ENCODE data around the gene SH3BP1.
A peak's percentile ranks its signal among the peaks of the same experiment; 100 is the strongest.
"Not testable (repeated sequence)": the region's sequence is repeated elsewhere in the genome, so short reads cannot be mapped to it uniquely, and the experiment has no call there.

SH3BP1 gene

GRCh38 chr22:37633089-37633624 is 6.3 kb upstream of the SH3BP1 start:
- DNase-seq, result no peak

- peak in 50 of 51 donors; percentile 31 to 89 (median 72) for DNase-seq
Measured at GRCh38 chr22:37633625-37634416, 5.6 kb upstream of the SH3BP1 start.

DNA sequence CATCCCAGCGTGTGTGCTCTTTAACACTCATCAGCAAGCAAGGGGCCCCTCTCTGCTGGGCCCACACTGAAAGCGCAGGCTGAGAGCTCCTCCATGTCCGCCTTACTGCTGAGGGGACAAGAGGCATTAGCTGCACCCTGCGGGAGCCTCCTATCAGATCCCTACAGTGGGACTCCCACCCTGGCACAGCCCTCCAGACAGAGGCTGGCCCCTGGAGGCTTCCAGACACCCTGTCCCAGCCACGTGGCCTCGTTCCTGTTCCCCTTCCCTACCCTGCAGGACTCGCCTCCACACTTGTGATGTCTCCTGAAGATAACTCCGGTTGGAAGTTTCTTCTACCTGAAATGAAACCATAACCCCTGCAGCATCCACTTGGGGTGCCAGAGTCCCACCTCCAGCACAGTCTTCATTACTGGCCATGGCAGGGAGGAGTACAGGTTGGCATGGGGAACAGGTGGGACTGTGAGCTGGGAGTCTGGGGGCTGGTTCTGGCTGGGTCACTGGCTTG is 5.0 kb upstream of the SH3BP1 start:
- peak in 1 of 51 donors; percentile 28 for DNase-seq

GRCh38 chr22:37635157-37635556 is 4.3 kb upstream of the SH3BP1 start:
- DNase-seq, result no peak

GRCh38 chr22:37636186-37636948 is 3.1 kb upstream of the SH3BP1 start:
- peak in 6 of 51 donors; percentile 21 to 41 (median 24) for DNase-seq

DNA sequence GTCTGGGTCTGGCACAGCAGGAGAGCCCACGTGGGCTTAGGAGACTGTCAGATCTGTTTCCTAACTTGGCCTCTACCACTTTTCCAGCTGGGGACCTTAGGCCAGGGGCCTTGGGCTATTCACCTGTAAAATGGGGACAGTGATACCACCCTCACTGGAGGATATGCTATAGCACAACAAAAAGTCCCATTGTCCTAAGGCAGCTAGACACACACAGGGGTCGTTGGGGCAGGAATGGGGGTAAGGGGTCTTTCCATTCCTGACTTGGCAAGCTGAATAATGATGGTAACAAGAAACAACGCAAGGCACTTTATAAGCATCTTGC is 2.6 kb upstream of the SH3BP1 start:
- no peak for DNase-seq

DNA sequence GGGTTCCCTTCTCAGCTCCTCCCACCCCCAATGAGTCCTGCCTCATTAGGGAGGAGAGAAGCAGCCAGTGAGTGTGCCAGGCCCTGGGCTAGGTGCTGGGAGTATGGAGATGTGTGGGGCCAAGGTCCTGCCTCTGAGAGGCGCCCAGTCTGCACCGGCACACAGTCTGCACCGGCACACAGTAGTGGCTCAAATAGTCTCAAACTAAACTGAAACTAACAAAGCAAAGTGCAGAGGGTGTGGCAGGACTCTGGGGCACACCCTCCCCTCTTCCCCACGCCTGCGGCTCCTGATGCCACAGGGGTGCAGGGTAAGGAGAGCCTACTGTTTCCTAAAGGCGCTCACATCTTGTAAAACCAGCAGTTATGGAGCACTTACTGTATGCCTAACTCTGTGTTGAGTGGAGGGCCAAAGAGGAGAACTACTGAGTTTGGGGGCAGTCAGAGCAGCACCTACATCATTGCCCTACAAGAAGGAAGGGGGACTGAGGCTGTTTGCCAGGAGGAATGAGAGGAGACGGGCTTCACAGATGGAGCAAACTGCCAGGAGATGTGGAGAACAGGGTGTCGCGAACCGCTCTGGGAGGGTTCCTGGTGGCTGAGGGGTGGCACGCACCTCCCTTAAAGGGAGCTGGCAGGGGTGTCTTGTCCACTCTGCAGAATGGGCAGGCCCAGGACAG is 939 bp upstream of the SH3BP1 start:
- no peak for DNase-seq

DNA sequence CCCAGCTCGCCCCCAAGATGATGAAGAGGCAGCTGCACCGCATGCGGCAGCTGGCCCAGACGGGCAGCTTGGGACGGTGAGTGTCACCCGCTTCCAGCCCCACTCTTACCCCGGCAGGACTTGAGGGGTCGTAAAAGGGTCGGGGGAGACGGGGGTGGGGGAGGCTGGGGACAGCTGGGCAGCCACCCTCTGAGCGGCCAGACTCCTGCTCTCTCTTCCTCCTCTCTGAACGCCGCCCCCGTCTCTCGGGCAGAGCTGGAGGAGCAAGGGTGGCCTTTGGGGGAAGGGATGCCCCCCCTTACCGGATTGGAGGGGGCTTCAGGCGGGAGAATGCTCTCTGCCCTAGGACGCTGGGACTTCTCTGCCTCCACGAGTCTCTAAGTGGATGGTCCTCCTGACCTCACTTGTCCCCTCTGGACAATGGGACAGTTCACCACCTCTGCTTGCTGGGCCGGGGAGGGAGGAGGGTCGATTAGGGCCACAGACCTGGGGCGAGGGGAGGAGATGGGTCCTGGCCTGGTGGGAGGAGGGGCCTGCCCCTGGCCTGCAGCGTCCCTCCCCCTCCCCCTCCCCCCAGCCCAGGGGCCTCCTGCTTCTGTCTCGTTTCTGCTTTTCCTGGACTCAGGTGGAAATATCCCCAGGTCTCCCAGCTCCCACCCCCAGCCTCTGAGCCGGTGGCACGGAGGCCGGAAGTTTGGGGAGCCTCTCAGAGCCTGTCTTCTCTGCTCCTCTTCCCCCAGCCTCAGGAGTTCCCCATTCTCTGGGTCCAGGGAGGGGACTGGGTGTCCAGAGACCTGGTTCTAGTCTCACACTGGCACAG is 512 bp downstream of the SH3BP1 start:
- no peak for DNase-seq

DNA sequence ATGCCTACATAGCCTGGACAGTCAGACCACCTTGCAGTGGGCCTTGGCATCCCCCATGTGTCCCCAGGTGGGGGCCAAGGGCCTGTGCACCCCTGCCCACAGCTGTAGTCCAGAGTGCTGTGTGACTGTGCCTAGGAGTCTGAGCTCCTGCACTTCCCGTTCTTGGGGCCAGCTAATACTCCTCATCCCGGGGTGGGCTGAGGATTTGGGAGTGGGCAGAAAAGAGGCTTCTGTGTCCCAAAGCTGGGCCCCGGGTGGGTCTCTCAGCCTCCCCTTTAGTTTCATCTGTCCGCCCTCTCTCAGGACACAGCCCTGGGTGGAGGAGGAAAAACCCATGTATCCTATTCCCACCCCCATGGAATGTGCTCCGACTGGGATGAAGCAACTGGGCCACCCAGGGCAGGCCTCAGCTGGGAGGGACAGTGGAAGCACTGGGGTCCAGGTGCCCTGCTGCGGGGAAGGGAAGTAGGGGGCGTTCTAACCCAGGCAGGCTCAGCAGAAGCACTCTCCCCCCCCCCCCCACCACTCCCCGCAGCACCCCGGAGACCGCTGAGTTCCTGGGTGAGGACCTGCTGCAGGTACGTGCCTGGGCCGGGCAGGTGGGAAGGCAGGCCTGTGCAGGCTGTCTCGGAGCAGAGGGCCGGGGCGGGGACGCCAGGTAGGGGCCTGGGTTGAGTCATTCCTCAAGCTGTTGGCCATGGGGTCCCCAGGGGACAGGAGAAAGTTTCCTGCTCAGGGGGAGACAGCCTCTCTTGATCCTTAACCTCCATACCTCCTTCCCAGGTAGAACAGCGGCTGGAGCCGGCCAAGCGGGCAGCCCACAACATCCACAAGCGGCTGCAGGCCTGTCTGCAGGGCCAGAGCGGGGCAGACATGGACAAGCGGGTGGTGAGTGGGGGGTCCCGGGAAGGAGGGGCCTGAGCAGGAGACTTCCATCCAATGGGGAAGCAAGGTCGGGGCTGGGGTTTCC is 1.4 kb downstream of the SH3BP1 start:
- no peak for DNase-seq

DNA sequence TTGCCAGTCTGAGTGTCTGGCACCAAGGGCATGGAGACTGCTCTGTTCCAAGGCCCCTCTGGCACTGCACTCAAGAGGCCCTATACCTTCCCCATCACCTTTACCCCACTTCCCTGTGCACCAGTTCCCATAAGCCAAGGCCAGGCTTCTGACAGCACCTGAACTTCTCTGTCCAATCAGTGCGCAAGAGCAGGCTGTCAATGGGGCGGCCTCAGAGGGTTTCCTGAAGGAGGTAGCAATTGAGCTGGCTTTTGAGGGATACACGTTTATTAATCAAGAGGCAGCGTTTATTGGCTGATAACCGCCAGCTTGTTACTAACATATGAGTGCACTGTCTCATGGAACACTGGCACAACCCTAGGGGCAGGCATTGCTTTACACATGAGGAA is 2.1 kb downstream of the SH3BP1 start:
- DNase-seq, result no peak

DNA sequence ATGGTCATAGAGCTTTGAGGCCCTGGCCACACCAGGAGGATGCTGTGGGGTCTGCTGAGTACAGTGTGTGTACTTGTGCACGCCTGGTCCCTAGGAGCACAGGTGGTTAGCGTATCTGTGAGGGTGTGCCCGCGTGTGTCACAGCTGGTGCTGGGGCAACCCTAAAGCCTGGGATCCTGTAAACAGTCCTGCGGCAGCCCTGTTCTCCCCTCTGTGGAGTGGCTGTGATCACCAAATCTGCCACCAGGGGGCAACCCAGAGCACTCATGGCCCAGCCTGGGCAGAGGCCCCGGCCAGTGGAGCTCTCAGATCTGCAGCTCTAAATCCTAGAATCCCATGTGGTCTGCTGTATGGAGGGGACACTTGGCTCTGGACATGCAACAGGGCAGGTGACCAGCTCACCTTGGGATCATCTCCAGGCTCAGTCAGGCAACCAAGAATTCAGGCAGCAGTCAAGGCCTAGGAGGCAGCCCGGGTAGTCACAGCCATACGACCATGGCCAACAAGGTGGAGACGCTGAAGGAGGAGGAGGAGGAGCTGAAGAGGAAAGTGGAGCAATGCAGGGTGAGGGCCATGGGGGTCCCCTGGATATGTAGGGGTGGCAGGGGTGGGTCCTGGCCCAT is 3.9 kb downstream of the SH3BP1 start:
- DNase-seq, result peak in 50 of 51 donors; percentile 13 to 86 (median 68)

GRCh38 chr22:37647317-37647716 is 7.8 kb downstream of the SH3BP1 start:
- DNase-seq, result no peak

DNA sequence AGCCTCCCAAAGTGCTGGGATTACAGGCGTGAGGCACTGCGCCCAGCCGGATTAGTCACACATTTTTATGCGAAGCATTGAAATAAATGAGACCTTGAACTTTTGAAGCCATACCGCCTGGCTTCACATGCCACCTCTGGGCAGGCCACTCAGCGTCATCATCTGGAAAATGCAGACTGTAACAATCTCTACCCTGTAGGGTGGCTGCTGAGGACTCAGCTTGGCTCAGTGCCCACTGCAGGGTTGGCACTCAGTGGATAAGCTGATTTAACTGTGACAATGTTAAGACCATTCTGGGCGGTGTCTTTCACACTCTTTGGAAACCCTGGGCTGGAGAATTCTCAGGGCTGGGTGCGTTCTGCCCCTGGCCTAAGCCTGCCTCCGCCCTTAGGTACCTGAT is 8.5 kb downstream of the SH3BP1 start:
- DNase-seq, result no peak

DNA sequence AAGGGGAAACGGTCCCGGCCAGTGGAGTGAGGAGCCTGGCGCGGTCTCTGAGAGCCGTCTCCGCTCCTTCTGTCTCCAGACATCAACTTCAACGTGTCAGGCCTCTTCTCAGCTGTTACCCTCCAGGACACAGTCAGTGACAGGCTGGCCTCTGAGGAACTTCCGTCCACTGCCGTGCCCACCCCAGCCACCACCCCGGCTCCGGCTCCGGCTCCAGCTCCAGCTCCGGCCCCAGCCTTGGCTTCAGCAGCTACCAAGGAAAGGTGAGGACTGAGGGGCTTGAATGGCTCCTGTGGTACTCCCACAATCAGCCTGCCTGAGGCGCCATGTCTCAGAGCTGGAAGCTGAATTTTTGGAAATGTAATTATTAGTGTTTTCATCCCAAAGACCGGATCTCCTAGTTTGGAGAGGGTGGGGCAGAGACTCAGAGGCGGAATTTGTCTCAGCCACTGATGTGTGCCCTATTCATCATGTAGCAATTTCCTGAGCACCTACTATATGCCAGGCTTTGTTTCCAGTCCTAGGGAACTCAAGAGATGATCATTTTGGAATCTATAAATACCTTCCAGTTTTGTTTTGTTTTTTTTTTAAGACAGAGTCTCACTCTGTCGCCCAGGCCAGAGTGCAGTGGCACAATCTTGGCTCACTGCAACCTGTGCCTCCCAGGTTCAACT is 11.1 kb downstream of the SH3BP1 start:
- no peak for DNase-seq

DNA sequence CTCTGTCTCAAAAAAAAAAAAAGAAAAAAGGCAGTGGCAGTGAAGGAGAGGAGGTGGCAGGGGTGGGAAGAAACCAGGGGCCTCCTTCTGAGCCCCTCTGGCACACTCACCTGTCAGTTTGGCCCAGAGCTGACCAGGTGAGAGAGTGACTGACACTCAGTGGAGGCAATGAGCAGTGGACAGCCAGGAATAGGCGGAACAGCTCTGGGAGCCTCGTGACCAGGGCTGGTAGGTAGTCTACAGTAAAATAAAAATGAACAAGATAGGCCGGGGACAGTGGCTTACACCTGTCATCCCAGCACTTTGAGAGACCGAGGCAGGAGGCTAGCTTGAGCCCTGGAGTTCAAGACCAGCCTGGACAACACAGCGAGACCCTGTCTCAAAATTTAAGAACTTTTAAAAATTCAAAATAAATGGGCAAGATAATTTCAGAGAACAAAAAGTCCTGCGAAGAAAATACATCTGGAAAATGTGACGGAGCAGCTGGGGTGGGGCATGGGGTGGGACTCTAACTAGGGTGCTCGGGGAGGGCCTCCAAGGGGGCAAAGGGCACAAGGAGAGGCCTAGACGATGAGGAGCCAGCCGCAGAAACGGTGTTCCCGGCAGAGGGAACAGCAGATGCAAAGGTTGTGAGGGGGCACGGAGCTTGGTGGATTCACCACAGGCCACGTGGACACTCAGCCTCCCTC is 15.2 kb downstream of the SH3BP1 start:
- no peak for DNase-seq

GRCh38 chr22:37655252-37655563 is 15.7 kb downstream of the SH3BP1 start:
- no peak for DNase-seq

- not testable (repeated sequence) for DNase-seq
Measured at GRCh38 chr22:37656583-37656982, 17.1 kb downstream of the SH3BP1 start.

- DNase-seq, result peak in 3 of 51 donors; percentile 10 to 54 (median 34)
Measured at GRCh38 chr22:37657590-37658132, 18.2 kb downstream of the SH3BP1 start.
